GM23248 (cell line): ENCODE results near the gene THADA. TPM values are rescaled to one million over a fixed set of nuclear protein-coding genes. Genes with fewer than 3 reads are reported as not detected.
A peak's percentile ranks its signal among the peaks of the same experiment; 100 is the strongest.

Source experiments
- DNase-seq: peaks from one replicate; pipeline ENCODE4 v3.0.0-alpha.2; 2015
- H2AFZ ChIP-seq: fragments of 200-600 bp; sonication (generic); 2 replicates; pipeline ENCODE4 v1.6.1; 2016; ENCODE audit warnings: antibody characterized with exemption
- H3F3A ChIP-seq: fragments of 200-600 bp; sonication (generic); 2 replicates; pipeline ENCODE4 v1.6.1; 2016; ENCODE audit warnings: mild to moderate bottlenecking, antibody characterized with exemption, mixed run types; ENCODE audit not compliant: insufficient read depth
- H3K27ac ChIP-seq: fragments of 200-600 bp; sonication (generic); 2 replicates; pipeline ENCODE4 v1.5.1; 2016; ENCODE audit warnings: mild to moderate bottlenecking
- H3K27me3 ChIP-seq: fragments of 200-600 bp; sonication (generic); replicated peaks from 2 replicates; pipeline ENCODE4 v1.6.1; 2016; ENCODE audit warnings: mild to moderate bottlenecking; ENCODE audit not compliant: insufficient read depth
- H3K36me3 ChIP-seq: fragments of 200-600 bp; sonication (generic); 2 replicates; pipeline ENCODE4 v1.6.1; 2016; ENCODE audit warnings: low read depth, mild to moderate bottlenecking
- H3K4me1 ChIP-seq: fragments of 200-600 bp; sonication (generic); 2 replicates; pipeline ENCODE4 v1.6.1; 2016; ENCODE audit warnings: mild to moderate bottlenecking; ENCODE audit not compliant: insufficient read depth
- H3K4me2 ChIP-seq: fragments of 200-600 bp; sonication (generic); one replicate; pipeline ENCODE4 v1.6.1; 2016; ENCODE audit warnings: mild to moderate bottlenecking; ENCODE audit not compliant: unreplicated experiment
- H3K4me3 ChIP-seq: fragments of 200-600 bp; sonication (generic); 2 replicates; pipeline ENCODE4 v1.5.1; 2016; ENCODE audit warnings: mild to moderate bottlenecking
- H3K79me2 ChIP-seq: fragments of 200-600 bp; sonication (generic); 2 replicates; pipeline ENCODE4 v1.6.1; 2016; ENCODE audit warnings: mild to moderate bottlenecking; ENCODE audit not compliant: insufficient read depth
- H3K9ac ChIP-seq: fragments of 200-600 bp; sonication (generic); 2 replicates; pipeline ENCODE4 v1.6.1; 2016; ENCODE audit warnings: mild to moderate bottlenecking
- H3K9me2 ChIP-seq: fragments of 200-600 bp; sonication (generic); 2 replicates; pipeline ENCODE4 v1.6.1; 2016; ENCODE audit warnings: mixed run types, mild to moderate bottlenecking, moderate library complexity; ENCODE audit not compliant: insufficient read depth
- H3K9me3 ChIP-seq: fragments of 200-600 bp; sonication (generic); one replicate; pipeline ENCODE4 v1.6.1; 2017; ENCODE audit warnings: low read depth
- H4K20me1 ChIP-seq: fragments of 200-600 bp; sonication (generic); 2 replicates; pipeline ENCODE4 v1.6.0; 2016; ENCODE audit not compliant: insufficient read depth
- EZH2 ChIP-seq: fragments of 200-600 bp; sonication (generic); IDR thresholded peaks from 2 replicates; pipeline ENCODE4 v1.6.1; 2018; ENCODE audit warnings: antibody characterized with exemption, mild to moderate bottlenecking; ENCODE audit not compliant: insufficient read depth, poor library complexity, severe bottlenecking
- EZH2phosphoT487 ChIP-seq: fragments of 200-600 bp; sonication (generic); IDR thresholded peaks from 2 replicates; pipeline ENCODE4 v1.6.1; 2018; ENCODE audit warnings: antibody characterized with exemption, moderate library complexity, mild to moderate bottlenecking, low read depth; ENCODE audit not compliant: insufficient read depth
- WGBS, 2 experiments: methylation state at CpG; one replicate each; pipeline ENCODE4 v1.1.6; 2015 to 2017; ENCODE audit warnings: low lambda C conversion rate in 2 of 2, low coverage in 1 of 2; ENCODE audit errors: missing lambda C conversion rate in 2 of 2; 5-methylcytosine and 5-hydroxymethylcytosine counted together
- in situ Hi-C: fragments of 300-500 bp; cut with MboI; formaldehyde crosslinking; loops from 2 replicates; pipeline ENCODE4 v1.15.0; 2020
- polyA plus RNA-seq: library from polyadenylated mRNA; unstranded; fragments of >200 nt; fragmentation: Nextera tagmentation; extraction: Ambion mirVana; gene quantifications from 2 replicates; pipeline ENCODE4 v1.2.1, GENCODE V29; 2016
- total RNA-seq: library from RNA; depleted of rRNA; stranded (reverse); fragments of >200 nt; shearing (Covaris generic); gene quantifications from 2 replicates; pipeline ENCODE4 v1.2.3, GENCODE V29; 2014

THADA gene
- total and polyA plus RNA-seq, 2 experiments from 2014 or later = 14.1 to 15.8 TPM

DNA sequence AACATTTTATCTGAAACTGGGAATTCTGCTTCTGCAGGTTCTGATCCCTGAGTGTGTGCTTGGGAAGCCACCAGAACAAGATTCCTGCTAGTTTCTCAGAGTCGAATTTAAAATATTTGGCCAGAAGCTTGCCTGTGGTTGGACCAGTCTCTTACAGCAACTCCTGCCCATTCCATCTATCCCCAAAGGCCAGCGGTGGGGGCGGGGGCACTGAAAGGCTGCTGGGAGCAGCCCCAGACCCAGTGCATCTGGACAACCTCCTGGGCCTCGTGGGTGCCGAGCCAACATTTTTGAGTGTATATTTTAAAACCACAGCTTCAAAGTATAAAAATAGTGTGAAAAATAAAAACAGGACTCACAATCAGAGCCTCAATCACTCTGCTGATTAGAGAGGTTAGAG, 330.8 kb downstream of the THADA start:
- Histone ChIP-seq H3K4me1 (peaks cover 18% of the 10 kb centered on the region), H2AFZ (no peak overlapping the region), H3K27ac (no peak overlapping the region), H3K27me3 (no peaks in the 10 kb centered on the region), H3K36me3 (no peaks in the 10 kb centered on the region), H3K79me2 (no peaks in the 10 kb centered on the region), H3K9me2 (no peaks in the 10 kb centered on the region), H3F3A (peaks cover 17% of the 10 kb centered on the region), H3K9ac (no peak overlapping the region), H3K9me3 (no peaks in the 10 kb centered on the region), H3K4me3 (no peak overlapping the region), H4K20me1 (no peaks in the 10 kb centered on the region), H3K4me2 (no peak overlapping the region)
- WGBS, 2 experiments = 46 to 48% methylated on average over 5 of the region's 5 CpGs
- TF ChIP-seq EZH2 (no peak), EZH2phosphoT487 (no peak)
- DNase-seq = peak; percentile 4
- in situ Hi-C loops = no loop called here

DNA sequence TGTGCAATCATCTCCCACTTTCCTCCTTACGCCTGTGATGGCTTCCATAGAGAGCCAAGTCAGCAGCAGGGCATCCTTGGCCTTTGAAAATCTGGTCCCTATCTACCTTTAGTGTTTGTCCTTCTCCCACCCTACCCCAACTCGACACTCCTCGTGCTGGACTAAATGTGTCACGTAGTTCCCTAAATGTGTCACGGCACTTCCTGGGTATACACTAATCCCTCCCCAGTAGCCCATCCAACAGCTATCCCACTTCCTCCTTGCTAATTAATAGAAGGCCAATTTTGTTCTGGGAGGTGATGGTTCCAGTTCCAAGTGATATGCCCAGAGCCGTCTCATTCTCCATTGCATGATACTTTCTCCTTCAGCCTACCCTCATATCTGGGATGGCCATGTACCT, 332.9 kb downstream of the THADA start:
- 94 to 95% methylated on average over 6 of the region's 6 CpGs for WGBS, 2 experiments
- Histone ChIP-seq H3K79me2 (no peaks in the 10 kb centered on the region), H3K4me1 (peaks cover under 1% of the 10 kb centered on the region; the same call in 1 of the 2 replicates), H2AFZ (no peak overlapping the region), H3K9ac (no peak overlapping the region), H4K20me1 (no peaks in the 10 kb centered on the region), H3K4me2 (no peak overlapping the region), H3F3A (peaks cover 3% of the 10 kb centered on the region; the same call in 1 of the 2 replicates), H3K9me2 (no peaks in the 10 kb centered on the region), H3K4me3 (no peak overlapping the region), H3K36me3 (no peaks in the 10 kb centered on the region), H3K27ac (no peak overlapping the region), H3K9me3 (no peaks in the 10 kb centered on the region), H3K27me3 (no peaks in the 10 kb centered on the region)
- TF ChIP-seq EZH2phosphoT487 (no peak), EZH2 (no peak)
- DNase-seq = no peak
- in situ Hi-C loops = no loop called here

DNA sequence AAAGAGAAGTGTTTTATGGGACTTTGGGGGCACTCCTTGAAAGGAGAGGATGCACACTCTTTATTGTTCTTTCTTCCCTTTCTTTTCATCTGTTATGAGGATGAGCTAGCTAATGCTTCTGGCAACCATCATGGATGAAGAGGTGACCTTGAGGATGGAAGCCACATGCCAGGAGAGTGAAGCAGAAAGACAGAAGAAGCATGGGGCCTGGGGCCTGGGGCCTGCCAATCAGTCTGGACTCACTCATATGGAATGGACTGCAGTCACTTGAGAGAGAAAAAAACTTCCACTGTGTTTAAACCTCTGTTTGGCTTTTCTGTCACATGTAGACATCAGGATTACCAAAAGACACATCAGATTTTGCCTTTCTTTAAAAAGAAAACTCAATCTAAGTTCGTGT, 333.6 kb downstream of the THADA start:
- Histone ChIP-seq H4K20me1 (no peaks in the 10 kb centered on the region), H3K9me2 (no peaks in the 10 kb centered on the region), H3K79me2 (no peaks in the 10 kb centered on the region), H3K36me3 (no peaks in the 10 kb centered on the region; the same call in 1 of the 2 replicates), H3K4me3 (no peak overlapping the region), H3K9me3 (no peaks in the 10 kb centered on the region), H2AFZ (no peak overlapping the region), H3F3A (no peaks in the 10 kb centered on the region), H3K4me2 (no peak overlapping the region), H3K27me3 (no peaks in the 10 kb centered on the region), H3K9ac (no peak overlapping the region), H3K27ac (no peak overlapping the region), H3K4me1 (no peaks in the 10 kb centered on the region)
- in situ Hi-C loops = no loop called here
- 98 to 100% methylated on average over 1 of the region's 1 CpG for WGBS, 2 experiments
- no peak for DNase-seq
- TF ChIP-seq EZH2phosphoT487 (no peak), EZH2 (no peak)

DNA sequence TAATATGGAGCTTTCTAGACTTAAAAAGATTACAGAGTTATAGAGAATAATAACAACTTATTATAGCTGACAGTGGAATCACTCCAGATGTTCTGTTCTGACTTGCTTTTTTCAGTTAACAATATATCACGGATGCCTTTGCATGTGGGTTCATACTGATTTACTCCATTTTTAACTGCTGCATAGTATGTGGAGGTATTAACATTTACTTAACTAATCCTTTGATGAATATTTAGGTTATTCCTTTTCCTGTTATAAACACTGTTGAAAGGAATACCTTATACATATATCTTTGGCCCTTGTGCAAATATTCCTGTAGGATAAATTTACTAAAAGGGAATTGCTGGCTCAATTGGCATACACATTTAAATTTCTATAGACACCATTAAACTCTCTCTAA, 336.3 kb downstream of the THADA start:
- Histone ChIP-seq H3K27ac (no peak overlapping the region), H3K36me3 (no peaks in the 10 kb centered on the region; the same call in 1 of the 2 replicates), H4K20me1 (no peaks in the 10 kb centered on the region), H3K4me1 (no peaks in the 10 kb centered on the region), H3K4me3 (no peak overlapping the region), H3K79me2 (no peaks in the 10 kb centered on the region), H3K9me2 (no peaks in the 10 kb centered on the region), H3F3A (no peaks in the 10 kb centered on the region), H3K9me3 (no peaks in the 10 kb centered on the region), H3K27me3 (no peaks in the 10 kb centered on the region), H3K9ac (no peak overlapping the region), H3K4me2 (no peak overlapping the region), H2AFZ (no peak overlapping the region)
- in situ Hi-C loops = no loop called here
- 97 to 100% methylated on average over 1 of the region's 1 CpG for WGBS, 2 experiments
- no peak for DNase-seq
- TF ChIP-seq EZH2 = no peak
- TF ChIP-seq EZH2phosphoT487 = no peak

DNA sequence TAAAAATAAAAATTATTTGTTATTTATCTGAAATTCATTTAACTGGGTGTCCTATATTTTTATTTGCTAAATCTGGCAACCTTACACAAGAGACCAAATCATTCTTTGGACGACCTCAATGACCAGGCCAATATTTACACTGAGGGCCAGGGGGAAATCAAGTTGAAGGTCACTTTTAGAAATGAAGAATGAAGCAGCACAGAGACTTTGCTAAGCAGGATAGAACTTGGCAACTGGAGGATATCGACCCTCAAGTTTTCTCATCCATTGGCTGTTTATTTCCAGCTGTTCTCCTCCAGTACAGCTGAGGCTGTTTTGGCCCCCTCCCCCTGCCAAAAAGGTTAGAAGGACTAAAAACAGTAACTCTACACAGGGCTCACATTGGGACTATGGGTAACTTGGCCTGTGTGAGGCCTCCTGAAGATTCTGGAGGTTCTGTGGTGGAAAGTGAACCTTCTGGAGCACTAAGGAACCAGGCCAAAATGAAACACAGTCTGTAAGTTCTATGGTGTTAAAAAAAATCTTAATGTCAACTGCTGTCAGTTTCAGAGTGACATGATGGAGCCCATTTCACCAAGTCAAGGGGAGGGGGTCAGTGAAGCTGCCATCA, 337.2 kb downstream of the THADA start:
- DNase-seq = no peak
- no peak overlapping the region for H3K4me2 ChIP-seq
- no peak overlapping the region for H3K27ac ChIP-seq
- no peak overlapping the region for H2AFZ ChIP-seq
- H3K79me2 ChIP-seq = no peaks in the 10 kb centered on the region
- no peaks in the 10 kb centered on the region for H3F3A ChIP-seq
- in situ Hi-C loops = no loop called here
- no peak overlapping the region for H3K9ac ChIP-seq
- H3K9me3 ChIP-seq = no peaks in the 10 kb centered on the region
- no peaks in the 10 kb centered on the region for H3K27me3 ChIP-seq
- whole genome bisulfite sequencing, 2 experiments = 91 to 95% methylated on average over 2 of the region's 2 CpGs
- no peaks in the 10 kb centered on the region for H4K20me1 ChIP-seq
- H3K36me3 ChIP-seq = no peaks in the 10 kb centered on the region; the same call in 1 of the 2 replicates
- no peaks in the 10 kb centered on the region; the same call in 1 of the 2 replicates for H3K4me1 ChIP-seq
- no peak for TF ChIP-seq EZH2phosphoT487
- TF ChIP-seq EZH2 = no peak
- H3K9me2 ChIP-seq = no peaks in the 10 kb centered on the region
- H3K4me3 ChIP-seq = no peak overlapping the region
